Left lung (tissue), 10 donors: ENCODE measurements around the gene PCNX2. TPM values are rescaled to one million over a fixed set of nuclear protein-coding genes. Genes with fewer than 3 reads are reported as not detected.

Experiments used
- ATAC-seq: fragments of 200-7000 bp; cut with Tn5 transposase; one replicate; pipeline ENCODE4 v1.9.1; 2020; ENCODE audit warnings: moderate library complexity
- DNase-seq, 4 donors: peaks; one replicate each; pipeline ENCODE4 v3.0.0-alpha.2; 2013 to 2020
- H3K27ac ChIP-seq, 2 donors: fragments of 200-600 bp; sonication (generic) in 1 of 2; one replicate each; pipeline versions ENCODE4 v1.5.0 to v1.8.0; 2020 to 2021
- H3K27me3 ChIP-seq, 2 donors: fragments of 200-600 bp; sonication (generic) in 1 of 2; one replicate each; pipeline versions ENCODE4 v1.5.0 to v1.8.0; 2020 to 2021
- H3K36me3 ChIP-seq, 2 donors: fragments of 200-600 bp; sonication (generic) in 1 of 2; one replicate each; pipeline versions ENCODE4 v1.5.0 to v1.8.0; 2020 to 2021
- H3K4me1 ChIP-seq, 2 donors: fragments of 200-600 bp; one replicate each; pipeline ENCODE4 v1.8.0; 2021
- H3K4me3 ChIP-seq, 2 donors: fragments of 200-600 bp; sonication (generic) in 1 of 2; one replicate each; pipeline versions ENCODE4 v1.5.0 to v1.8.0; 2020 to 2021; ENCODE audit warnings: mild to moderate bottlenecking in 1 of 2
- H3K9me3 ChIP-seq, 2 donors: fragments of 200-600 bp; sonication (generic) in 1 of 2; one replicate each; pipeline versions ENCODE4 v1.5.0 to v1.8.0; 2020 to 2021
- CTCF ChIP-seq, 2 donors: fragments of 200-600 bp; sonication (generic) in 1 of 2; IDR thresholded peaks; one replicate each; pipeline versions ENCODE4 v1.5.0 to v1.8.0; 2021; ENCODE audit warnings: antibody characterized with exemption in 2 of 2
- intact Hi-C, 2 donors: fragments of 100-400 bp; cut with DNase I; formaldehyde crosslinking; loops; one replicate each; pipeline versions ENCODE4 v1.11.2 to v1.14.2; 2022
- polyA plus RNA-seq, 6 donors: library from polyadenylated mRNA; unstranded; fragments of 120-200 nt; gene quantifications; one replicate each; pipeline ENCODE4 v1.2.1, GENCODE V29; 2013; ENCODE audit not compliant: insufficient read length in 6 of 6
- total RNA-seq, 2 donors: library from RNA; stranded (reverse); fragmentation: NEBNext Ultra II Directional; extraction: Animal tissue kit (Norgen Biotek cat#: 25700); gene quantifications; one replicate each; pipeline ENCODE4 v1.2.1, GENCODE V29; 2021
- donor health status: DM: no; HTN: yes; CAD: no.
- donor health status: DM: no; HTN: no; CAD: no.

Gene PCNX2
- total and polyA plus RNA-seq, 8 donors: 9.2 to 14.7 (median 11.3) TPM

GRCh38 chr1:232954594-232955365, 340.7 kb downstream of the PCNX2 start:
- intact Hi-C loops: no loop called here
- DNase-seq (no peak), ATAC-seq (no peak)
- peaks cover 3 to 21% of the 10 kb centered on the region in 2 donors for H3K4me1 ChIP-seq
- H3K27me3 ChIP-seq: no peaks in the 10 kb centered on the region
- TF ChIP-seq CTCF (IDR thresholded peaks at IDR 0.05): no peak
- no peak overlapping the region for H3K27ac ChIP-seq
- H3K4me3 ChIP-seq: no peak overlapping the region
- H3K36me3 ChIP-seq: peaks cover 0 to 28% of the 10 kb centered on the region in 2 donors
- peaks cover 0 to 10% of the 10 kb centered on the region in 2 donors for H3K9me3 ChIP-seq

- peaks cover 4 to 24% of the 10 kb centered on the region in 2 donors for H3K4me1 ChIP-seq
- no peak for DNase-seq
- no peaks in the 10 kb centered on the region for H3K27me3 ChIP-seq
- H3K27ac ChIP-seq: no peak overlapping the region
- peaks cover 0 to 11% of the 10 kb centered on the region in 2 donors for H3K36me3 ChIP-seq
- no peak for ATAC-seq
- intact Hi-C loops: no loop called here
- peaks cover 0 to under 1% of the 10 kb centered on the region in 2 donors for H3K9me3 ChIP-seq
- TF ChIP-seq CTCF (IDR thresholded peaks at IDR 0.05): peak; percentile 59 to 67
- H3K4me3 ChIP-seq: no peak overlapping the region
Observed at GRCh38 chr1:232952514-232953499, 342.7 kb downstream of the PCNX2 start.

GRCh38 chr1:232951605-232952004, 343.9 kb downstream of the PCNX2 start:
- Histone ChIP-seq H3K36me3 (no peaks in the 10 kb centered on the region), H3K27me3 (no peaks in the 10 kb centered on the region), H3K9me3 (no peaks in the 10 kb centered on the region), H3K4me3 (peak overlapping the region; percentile 72 to 77), H3K4me1 (peaks cover 4 to 24% of the 10 kb centered on the region in 2 donors), H3K27ac (no peak overlapping the region)
- no peak for ATAC-seq
- intact Hi-C loops: no loop called here
- DNase-seq: no peak
- TF ChIP-seq CTCF (IDR thresholded peaks at IDR 0.05): no peak

GRCh38 chr1:232951180-232951579, 344.3 kb downstream of the PCNX2 start:
- Histone ChIP-seq H3K9me3 (no peaks in the 10 kb centered on the region), H3K27me3 (no peaks in the 10 kb centered on the region), H3K36me3 (no peaks in the 10 kb centered on the region), H3K4me3 (peak overlapping the region; percentile 72 to 77), H3K4me1 (peaks cover 4 to 24% of the 10 kb centered on the region in 2 donors), H3K27ac (peak overlapping the region in 1 of 2 donors; percentile 77)
- TF ChIP-seq CTCF (IDR thresholded peaks at IDR 0.05): no peak
- intact Hi-C loops: no loop called here
- no peak for DNase-seq
- ATAC-seq: peak; percentile 54
